ENCODE results near the gene BANF2. TPM values are rescaled to one million over a fixed set of nuclear protein-coding genes. Genes with fewer than 3 reads are reported as not detected.

Gene BANF2
- total RNA-seq, 1 experiment from 2014 or later: not detected

- H3F3A ChIP-seq (ENCODE audit: low read length, unreplicated experiment): no peaks in the 10 kb centered on the region
- TF ChIP-seq EZH2phosphoT487 (IDR thresholded peaks at IDR 0.05; ENCODE audit: borderline replicate concordance, low read length): no peak
- no peak for TF ChIP-seq CTCF (conservative IDR thresholded peaks at IDR 0.05; ENCODE audit: low read depth, low read length)
- no peak for TF ChIP-seq EZH2 (IDR thresholded peaks at IDR 0.05; ENCODE audit: low read length, unreplicated experiment)
- no peak overlapping the region for H3K27ac ChIP-seq (ENCODE audit: low read length)
- BruUV-seq (replicated peaks): no TSS peak
- no peak overlapping the region for H2AFZ ChIP-seq (ENCODE audit: low read length)
- H3K9me3 ChIP-seq (ENCODE audit: low read length): no peaks in the 10 kb centered on the region
- H3K9ac ChIP-seq (ENCODE audit: low read length): no peak overlapping the region
- ATAC-seq (no peak), DNase-seq (no peak)
- no peak overlapping the region for H3K4me3 ChIP-seq (ENCODE audit: low read length)
- intact Hi-C loops (cut with micrococcal nuclease): loop anchor here (2.0 to 10.0 kb wide), 2 partner anchors 242 to 338 kb away; no protein-coding TSS in a partner anchor
- peaks cover 12% of the 10 kb centered on the region; the same call in 1 of the 2 replicates for H4K20me1 ChIP-seq (ENCODE audit: low read length)
- H3K9me2 ChIP-seq (replicated peaks; ENCODE audit: low read length): no peaks in the 10 kb centered on the region
- peaks cover 54% of the 10 kb centered on the region for H3K36me3 ChIP-seq (ENCODE audit: low read depth, low read length)
- POLR2A ChIA-PET (ENCODE audit: unreplicated experiment): no interaction called here
- H3K4me1 ChIP-seq (ENCODE audit: insufficient read depth, low read length): peaks cover 18% of the 10 kb centered on the region
- H3K4me2 ChIP-seq (ENCODE audit: low read length): no peak overlapping the region
- H3K79me2 ChIP-seq (ENCODE audit: low read length): peaks cover 92% of the 10 kb centered on the region
- CTCF ChIA-PET: no interaction called here
- no peaks in the 10 kb centered on the region for H3K27me3 ChIP-seq (ENCODE audit: low read length)
Measured at GRCh38 chr20:17657079-17657825, 42.5 kb upstream of the BANF2 start.

GRCh38 chr20:17657898-17658647 lies 41.7 kb upstream of the BANF2 start:
- TF ChIP-seq CTCF (conservative IDR thresholded peaks at IDR 0.05; ENCODE audit: low read depth, low read length) (no peak), EZH2phosphoT487 (IDR thresholded peaks at IDR 0.05; ENCODE audit: borderline replicate concordance, low read length) (no peak), EZH2 (IDR thresholded peaks at IDR 0.05; ENCODE audit: low read length, unreplicated experiment) (no peak)
- Histone ChIP-seq H3K4me3 (ENCODE audit: low read length) (no peak overlapping the region), H4K20me1 (ENCODE audit: low read length) (peaks cover 12% of the 10 kb centered on the region; the same call in 1 of the 2 replicates), H3K4me1 (ENCODE audit: insufficient read depth, low read length) (peaks cover 18% of the 10 kb centered on the region), H3K4me2 (ENCODE audit: low read length) (no peak overlapping the region), H3F3A (ENCODE audit: low read length, unreplicated experiment) (no peaks in the 10 kb centered on the region), H3K9me2 (replicated peaks; ENCODE audit: low read length) (no peaks in the 10 kb centered on the region), H2AFZ (ENCODE audit: low read length) (no peak overlapping the region), H3K79me2 (ENCODE audit: low read length) (peaks cover 92% of the 10 kb centered on the region), H3K27me3 (ENCODE audit: low read length) (no peaks in the 10 kb centered on the region), H3K36me3 (ENCODE audit: low read depth, low read length) (peaks cover 57% of the 10 kb centered on the region), H3K9me3 (ENCODE audit: low read length) (no peaks in the 10 kb centered on the region), H3K27ac (ENCODE audit: low read length) (no peak overlapping the region), H3K9ac (ENCODE audit: low read length) (no peak overlapping the region)
- ATAC-seq: no peak
- POLR2A ChIA-PET (ENCODE audit: unreplicated experiment): no interaction called here
- no peak for DNase-seq
- intact Hi-C loops (cut with micrococcal nuclease): loop anchor here (2.0 to 10.0 kb wide), 2 partner anchors 241 to 337 kb away; no protein-coding TSS in a partner anchor
- CTCF ChIA-PET: interaction anchor here (0.6 kb wide), 1 partner anchor 1613 kb away, joined by 3 read pairs; no protein-coding TSS in a partner anchor
- BruUV-seq (replicated peaks): no TSS peak

Measured in PC-3 (cell line).